Sigmoid colon (tissue), 7 donors: Measurements from ENCODE around the gene HTT. TPM values are rescaled to one million over a fixed set of nuclear protein-coding genes. Genes with fewer than 3 reads are reported as not detected.

Experiments
- DNase-seq: peaks from one replicate; pipeline ENCODE4 v3.0.0-alpha.2; 2019
- H3K27ac ChIP-seq, 4 donors: fragments of 200-600 bp; sonication (generic); one replicate each; pipeline ENCODE4 v1.5.1; 2016 to 2019; ENCODE audit warnings: mild to moderate bottlenecking in 1 of 4
- H3K27me3 ChIP-seq, 3 donors: fragments of 200-600 bp; sonication (generic); one replicate each; pipeline ENCODE4 v1.5.1; 2019; ENCODE audit warnings: mild to moderate bottlenecking in 1 of 3
- H3K36me3 ChIP-seq, 4 donors: fragments of 200-600 bp; sonication (generic); one replicate each; pipeline ENCODE4 v1.5.1; 2016 to 2019
- H3K4me1 ChIP-seq, 4 donors: fragments of 200-600 bp; sonication (generic); one replicate each; pipeline ENCODE4 v1.5.1; 2017 to 2019
- H3K4me3 ChIP-seq, 4 donors: fragments of 200-600 bp; sonication (generic); one replicate each; pipeline ENCODE4 v1.5.1; 2017 to 2019; ENCODE audit warnings: mild to moderate bottlenecking in 2 of 4, moderate library complexity in 1 of 4
- H3K9me3 ChIP-seq, 4 donors: fragments of 200-600 bp in 3 of 4; sonication (generic) in 3 of 4; one replicate each; pipeline versions ENCODE4 v1.5.1 to v1.6.1; 2013 to 2019
- EP300 ChIP-seq, 4 donors: sonication (generic); formaldehyde crosslinking; IDR thresholded peaks; one replicate each; pipeline ENCODE4 v1.6.1; 2017; ENCODE audit warnings: antibody characterized with exemption in 4 of 4
- POLR2A ChIP-seq, 2 donors: fragments of 450-650 bp; IDR thresholded peaks; one replicate each; pipeline ENCODE4 v1.6.1; 2016; ENCODE audit warnings: antibody characterized with exemption in 2 of 2, mild to moderate bottlenecking in 2 of 2, moderate library complexity in 2 of 2
- POLR2AphosphoS5 ChIP-seq, 4 donors: sonication (generic); formaldehyde crosslinking; IDR thresholded peaks; one replicate each; pipeline ENCODE4 v1.6.1; 2017; ENCODE audit warnings: antibody characterized with exemption in 4 of 4
- WGBS, 2 donors: extraction: QIAGEN DNeasy Blood & Tissue Kit; methylation state at CpG; one replicate each; pipeline ENCODE4 v1.1.7; 2013; 5-methylcytosine and 5-hydroxymethylcytosine counted together
- intact Hi-C: fragments of 100-400 bp; cut with DNase I; formaldehyde crosslinking; loops from one replicate; pipeline ENCODE4 v1.15.1; 2023
- polyA plus RNA-seq, 3 donors: library from polyadenylated mRNA; stranded (reverse); fragments of 200-250 nt; gene quantifications; one replicate each; pipeline ENCODE4 v1.2.3, GENCODE V29; 2013
- total RNA-seq, 4 donors: library from RNA; depleted of rRNA; stranded (reverse); fragments of >200 nt; gene quantifications; one replicate each; pipeline ENCODE4 v1.1.0, GENCODE V29; 2016
- TF ChIP-seq, protein P1 (sequence below), 4 experiments: fragments of 450-650 bp in 3 of 4; fragments of 200-600 bp in 1 of 4; IDR thresholded peaks; one replicate each; pipeline ENCODE4 v1.5.1; 2016 to 2019; ENCODE audit warnings: antibody characterized with exemption in 4 of 4, mild to moderate bottlenecking in 3 of 4, moderate library complexity in 2 of 4
- donor health status: healthy with polysubstance abuse.
- donor health status: Bipolar disorder and iron deficiency.
- donor health status: healthy.

Gene HTT
- total and polyA plus RNA-seq, 7 donors = 6.5 to 41.5 (median 22.7) TPM

- no peaks in the 10 kb centered on the region for H3K9me3 ChIP-seq
- H3K27ac ChIP-seq = no peak overlapping the region
- TF ChIP-seq, protein P1, sequence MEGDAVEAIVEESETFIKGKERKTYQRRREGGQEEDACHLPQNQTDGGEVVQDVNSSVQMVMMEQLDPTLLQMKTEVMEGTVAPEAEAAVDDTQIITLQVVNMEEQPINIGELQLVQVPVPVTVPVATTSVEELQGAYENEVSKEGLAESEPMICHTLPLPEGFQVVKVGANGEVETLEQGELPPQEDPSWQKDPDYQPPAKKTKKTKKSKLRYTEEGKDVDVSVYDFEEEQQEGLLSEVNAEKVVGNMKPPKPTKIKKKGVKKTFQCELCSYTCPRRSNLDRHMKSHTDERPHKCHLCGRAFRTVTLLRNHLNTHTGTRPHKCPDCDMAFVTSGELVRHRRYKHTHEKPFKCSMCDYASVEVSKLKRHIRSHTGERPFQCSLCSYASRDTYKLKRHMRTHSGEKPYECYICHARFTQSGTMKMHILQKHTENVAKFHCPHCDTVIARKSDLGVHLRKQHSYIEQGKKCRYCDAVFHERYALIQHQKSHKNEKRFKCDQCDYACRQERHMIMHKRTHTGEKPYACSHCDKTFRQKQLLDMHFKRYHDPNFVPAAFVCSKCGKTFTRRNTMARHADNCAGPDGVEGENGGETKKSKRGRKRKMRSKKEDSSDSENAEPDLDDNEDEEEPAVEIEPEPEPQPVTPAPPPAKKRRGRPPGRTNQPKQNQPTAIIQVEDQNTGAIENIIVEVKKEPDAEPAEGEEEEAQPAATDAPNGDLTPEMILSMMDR (IDR thresholded peaks at IDR 0.05) = no peak
- no peak for TF ChIP-seq POLR2A (IDR thresholded peaks at IDR 0.05)
- TF ChIP-seq EP300 (IDR thresholded peaks at IDR 0.05) = no peak
- no peak for TF ChIP-seq POLR2AphosphoS5 (IDR thresholded peaks at IDR 0.05)
- intact Hi-C loops = no loop called here
- no peak for DNase-seq
- peaks cover 17 to 97% (median 68%) of the 10 kb centered on the region in 4 donors for H3K36me3 ChIP-seq
- no peak overlapping the region for H3K4me3 ChIP-seq
- 84 to 88% methylated on average over 9 of the region's 9 CpGs for WGBS, 2 donors
- no peaks in the 10 kb centered on the region for H3K4me1 ChIP-seq
- no peaks in the 10 kb centered on the region for H3K27me3 ChIP-seq
Observed at GRCh38 chr4:3219761-3220475, 145.4 kb downstream of the HTT start.

DNA sequence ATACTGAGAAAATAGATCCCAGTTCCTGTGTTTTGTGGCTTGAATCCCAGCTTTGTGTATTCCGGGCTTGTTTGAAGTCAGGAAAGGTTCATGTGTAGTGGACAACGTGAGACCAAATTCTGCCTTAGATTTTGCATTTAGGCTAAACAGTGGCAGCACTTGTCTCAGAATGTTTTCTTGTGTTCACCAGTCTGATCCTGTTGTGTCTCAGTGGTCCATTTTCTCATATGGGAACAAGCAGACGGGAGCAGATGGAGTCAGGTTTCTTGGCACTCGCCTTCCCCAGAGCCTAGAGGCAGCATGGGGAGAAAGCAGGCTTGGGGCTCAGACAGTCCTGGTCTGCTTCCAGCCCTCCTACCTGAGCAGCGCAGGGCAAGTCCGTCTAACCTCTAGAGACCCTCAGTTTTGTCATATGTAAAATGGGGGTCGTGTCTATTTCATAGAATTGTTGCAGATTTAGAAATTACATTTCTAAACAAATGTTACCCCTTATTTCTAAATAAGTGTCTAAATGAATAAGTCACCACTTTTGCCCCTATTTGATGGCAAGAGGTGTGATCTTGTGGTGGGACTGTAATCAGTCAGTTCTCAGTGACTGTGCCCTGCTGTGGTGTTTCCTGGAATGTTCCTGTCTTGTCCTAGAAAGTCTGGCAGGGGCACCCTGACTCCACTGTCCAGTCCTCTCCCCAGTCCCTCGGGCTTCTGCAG lies 146.1 kb downstream of the HTT start:
- Histone ChIP-seq H3K4me1 (no peaks in the 10 kb centered on the region), H3K36me3 (peaks cover 11 to 97% (median 64%) of the 10 kb centered on the region in 4 donors), H3K27ac (no peak overlapping the region), H3K9me3 (no peaks in the 10 kb centered on the region), H3K4me3 (no peak overlapping the region), H3K27me3 (no peaks in the 10 kb centered on the region)
- TF ChIP-seq POLR2A (IDR thresholded peaks at IDR 0.05) = no peak
- TF ChIP-seq POLR2AphosphoS5 (IDR thresholded peaks at IDR 0.05) = no peak
- TF ChIP-seq, protein P1 (IDR thresholded peaks at IDR 0.05) = no peak
- TF ChIP-seq EP300 (IDR thresholded peaks at IDR 0.05) = no peak
- 90% methylated on average over 8 of the region's 8 CpGs for WGBS, 2 donors
- intact Hi-C loops = no loop called here
- DNase-seq = no peak

GRCh38 chr4:3221184-3221494 lies 146.7 kb downstream of the HTT start:
- Histone ChIP-seq H3K4me3 (no peak overlapping the region), H3K27ac (no peak overlapping the region), H3K27me3 (no peaks in the 10 kb centered on the region), H3K9me3 (no peaks in the 10 kb centered on the region), H3K4me1 (peaks cover 0 to 2% (median 0%) of the 10 kb centered on the region in 4 donors), H3K36me3 (peaks cover 6 to 97% (median 59%) of the 10 kb centered on the region in 4 donors)
- TF ChIP-seq POLR2A (IDR thresholded peaks at IDR 0.05) (no peak), POLR2AphosphoS5 (IDR thresholded peaks at IDR 0.05) (no peak), EP300 (IDR thresholded peaks at IDR 0.05) (no peak)
- TF ChIP-seq, protein P1 (IDR thresholded peaks at IDR 0.05) = no peak
- no peak for DNase-seq
- intact Hi-C loops = no loop called here
- 93 to 94% methylated on average over 8 of the region's 8 CpGs for WGBS, 2 donors

DNA sequence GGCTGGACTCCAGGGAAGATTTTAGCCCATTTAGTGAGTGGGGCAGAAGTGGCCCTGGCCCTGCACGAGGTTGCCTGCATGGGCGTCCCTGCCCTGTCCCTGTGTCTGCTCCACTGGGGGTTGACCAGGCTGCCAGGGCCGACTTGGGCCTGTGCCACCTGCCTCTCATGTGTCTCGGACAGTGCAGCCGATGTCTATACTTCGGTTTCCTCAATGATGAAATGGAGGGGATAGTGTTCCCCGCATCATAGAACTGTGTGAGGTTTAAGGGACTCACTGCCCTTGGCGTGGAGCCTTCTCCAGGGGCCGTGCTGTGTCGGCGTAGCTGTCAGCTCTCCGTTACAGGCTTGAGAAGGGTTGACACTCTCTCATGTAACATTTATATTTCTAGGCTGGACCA lies 147.5 kb downstream of the HTT start:
- Histone ChIP-seq H3K9me3 (no peaks in the 10 kb centered on the region), H3K27ac (no peak overlapping the region), H3K27me3 (no peaks in the 10 kb centered on the region), H3K4me1 (peaks cover 0 to 10% (median 2%) of the 10 kb centered on the region in 4 donors), H3K36me3 (peaks cover 4 to 92% (median 56%) of the 10 kb centered on the region in 4 donors), H3K4me3 (no peak overlapping the region)
- 96 to 98% methylated on average over 12 of the region's 12 CpGs for WGBS, 2 donors
- TF ChIP-seq, protein P1 (IDR thresholded peaks at IDR 0.05) = no peak
- no peak for TF ChIP-seq EP300 (IDR thresholded peaks at IDR 0.05)
- no peak for TF ChIP-seq POLR2AphosphoS5 (IDR thresholded peaks at IDR 0.05)
- no peak for TF ChIP-seq POLR2A (IDR thresholded peaks at IDR 0.05)
- intact Hi-C loops = no loop called here
- DNase-seq = no peak
